Loucy (cell line): ENCODE results near the gene ZKSCAN3.
"Not testable (repeated sequence)": the region's sequence is repeated elsewhere in the genome, so short reads cannot be mapped to it uniquely, and the experiment has no call there.

Source experiments
- H2AFZ ChIP-seq: fragments of 200-600 bp; sonication (generic); 2 replicates; pipeline ENCODE4 v1.6.0; 2016; ENCODE audit warnings: antibody characterized with exemption, mild to moderate bottlenecking, low read length, moderate library complexity
- H3F3A ChIP-seq: fragments of 200-600 bp; 2 replicates; pipeline ENCODE4 v1.6.0; 2016; ENCODE audit warnings: antibody characterized with exemption, low read depth, mild to moderate bottlenecking
- H3K27me3 ChIP-seq: fragments of 200-600 bp; sonication (generic); 2 replicates; pipeline ENCODE4 v1.6.1; 2014; ENCODE audit warnings: low read length, mild to moderate bottlenecking; ENCODE audit not compliant: insufficient read depth, poor library complexity, severe bottlenecking
- H3K36me3 ChIP-seq: fragments of 200-600 bp; sonication (generic); 2 replicates; pipeline ENCODE4 v1.6.1; 2016; ENCODE audit warnings: low read length; ENCODE audit not compliant: insufficient read depth
- H3K4me1 ChIP-seq: fragments of 200-600 bp; sonication (generic); 2 replicates; pipeline ENCODE4 v1.5.1; 2014; ENCODE audit warnings: low read length, mild to moderate bottlenecking; ENCODE audit not compliant: insufficient read depth, poor library complexity, severe bottlenecking
- H3K4me2 ChIP-seq: fragments of 200-600 bp; sonication (generic); 2 replicates; pipeline ENCODE4 v1.6.0; 2014; ENCODE audit warnings: antibody characterized with exemption, low read length, low read depth, mild to moderate bottlenecking; ENCODE audit not compliant: poor library complexity, severe bottlenecking
- H3K4me3 ChIP-seq: fragments of 200-600 bp; sonication (generic); 2 replicates; pipeline ENCODE4 v1.5.1; 2014; ENCODE audit warnings: low read length, mild to moderate bottlenecking, mixed read lengths; ENCODE audit not compliant: poor library complexity, severe bottlenecking
- H3K79me2 ChIP-seq: fragments of 200-600 bp; sonication (generic); 2 replicates; pipeline ENCODE4 v1.6.1; 2014; ENCODE audit warnings: low read length; ENCODE audit not compliant: insufficient read depth
- H3K9ac ChIP-seq: fragments of 200-600 bp; sonication (generic); 2 replicates; pipeline ENCODE4 v1.6.0; 2014; ENCODE audit warnings: mild to moderate bottlenecking, low read depth, low read length, moderate library complexity; ENCODE audit not compliant: poor library complexity, severe bottlenecking
- H3K9me2 ChIP-seq: fragments of 200-600 bp; sonication (generic); replicated peaks from 2 replicates; pipeline ENCODE4 v1.6.1; 2016; ENCODE audit warnings: low read depth, low read length, mixed read lengths
- H3K9me3 ChIP-seq: fragments of 200-600 bp; sonication (generic); 2 replicates; pipeline ENCODE4 v1.6.1; 2014; ENCODE audit warnings: mild to moderate bottlenecking, antibody characterized with exemption, low read length, low read depth; ENCODE audit not compliant: insufficient read depth
- H4K20me1 ChIP-seq: fragments of 200-600 bp; sonication (generic); 2 replicates; pipeline ENCODE4 v1.6.0; 2014; ENCODE audit warnings: antibody characterized with exemption, low read length, mild to moderate bottlenecking; ENCODE audit not compliant: insufficient read depth, poor library complexity, severe bottlenecking
- CTCF ChIP-seq: fragments of 200-600 bp; sonication (generic); conservative IDR thresholded peaks from 2 replicates; pipeline ENCODE4 v1.5.1; 2014; ENCODE audit warnings: mild to moderate bottlenecking, antibody characterized with exemption, low read length
- EZH2phosphoT487 ChIP-seq: fragments of 200-600 bp; IDR thresholded peaks from 2 replicates; pipeline ENCODE4 v1.6.1; 2018; ENCODE audit warnings: antibody characterized with exemption, mild to moderate bottlenecking, moderate library complexity, borderline replicate concordance

Gene ZKSCAN3

GRCh38 chr6:28360961-28361360 lies 11.2 kb downstream of the ZKSCAN3 start:
- Histone ChIP-seq H3F3A (no peaks in the 10 kb centered on the region), H3K9ac (no peak overlapping the region), H3K4me3 (no peak overlapping the region), H3K4me1 (no peaks in the 10 kb centered on the region), H3K9me2 (no peaks in the 10 kb centered on the region), H3K9me3 (no peaks in the 10 kb centered on the region), H3K27me3 (no peaks in the 10 kb centered on the region), H3K79me2 (no peaks in the 10 kb centered on the region), H3K36me3 (peaks cover 3% of the 10 kb centered on the region; the same call in 1 of the 2 replicates), H3K4me2 (no peak overlapping the region), H4K20me1 (no peaks in the 10 kb centered on the region), H2AFZ (no peak overlapping the region)
- TF ChIP-seq EZH2phosphoT487 (no peak), CTCF (no peak)

- H3K9me2 ChIP-seq, H3K79me2 ChIP-seq, H3K4me1 ChIP-seq, H3K36me3 ChIP-seq, H3K4me2 ChIP-seq, H4K20me1 ChIP-seq, H3K27me3 ChIP-seq, H3K9ac ChIP-seq, H2AFZ ChIP-seq, H3K4me3 ChIP-seq, H3K9me3 ChIP-seq, H3F3A ChIP-seq: not testable (repeated sequence)
Measured at GRCh38 chr6:28365590-28365989, 15.8 kb downstream of the ZKSCAN3 start.

- H3K79me2 ChIP-seq: no peaks in the 10 kb centered on the region
- no peaks in the 10 kb centered on the region for H3K27me3 ChIP-seq
- H4K20me1 ChIP-seq: no peaks in the 10 kb centered on the region
- no peaks in the 10 kb centered on the region for H3K4me1 ChIP-seq
- H3K4me3 ChIP-seq: no peak overlapping the region
- H3K9ac ChIP-seq: no peak overlapping the region
- H2AFZ ChIP-seq: no peak overlapping the region
- peaks cover 3% of the 10 kb centered on the region; the same call in 1 of the 2 replicates for H3K36me3 ChIP-seq
- H3F3A ChIP-seq: no peaks in the 10 kb centered on the region
- H3K9me3 ChIP-seq: no peaks in the 10 kb centered on the region
- H3K4me2 ChIP-seq: no peak overlapping the region
- no peaks in the 10 kb centered on the region for H3K9me2 ChIP-seq
- TF ChIP-seq CTCF: no peak
- no peak for TF ChIP-seq EZH2phosphoT487
Measured at GRCh38 chr6:28368522-28368921, 18.8 kb downstream of the ZKSCAN3 start.

GRCh38 chr6:28369463-28369862 lies 19.7 kb downstream of the ZKSCAN3 start:
- H3F3A ChIP-seq: no peaks in the 10 kb centered on the region
- TF ChIP-seq CTCF (no peak), EZH2phosphoT487 (no peak)
- H3K9ac ChIP-seq: no peak overlapping the region
- no peaks in the 10 kb centered on the region for H4K20me1 ChIP-seq
- H3K9me3 ChIP-seq: no peaks in the 10 kb centered on the region
- no peaks in the 10 kb centered on the region for H3K4me1 ChIP-seq
- H3K9me2 ChIP-seq: no peaks in the 10 kb centered on the region
- H2AFZ ChIP-seq: no peak overlapping the region
- H3K36me3 ChIP-seq: peaks cover 3% of the 10 kb centered on the region; the same call in 1 of the 2 replicates
- no peak overlapping the region for H3K4me2 ChIP-seq
- no peaks in the 10 kb centered on the region for H3K79me2 ChIP-seq
- H3K27me3 ChIP-seq: no peaks in the 10 kb centered on the region
- no peak overlapping the region for H3K4me3 ChIP-seq
